Measurements from ENCODE around the gene ELF2. TPM values are rescaled to one million over a fixed set of nuclear protein-coding genes. Genes with fewer than 3 reads are reported as not detected.
A peak's percentile ranks its signal among the peaks of the same experiment; 100 is the strongest.

The ELF2 gene
- total RNA-seq, 4 donors from 2014 or later = 32.0 to 92.0 (median 48.5) TPM

GRCh38 chr4:139099366-139099982, 77.5 kb downstream of the ELF2 start:
- TF ChIP-seq CTCF (IDR thresholded peaks at IDR 0.05) (peak; percentile 72 to 84), POLR2A (IDR thresholded peaks at IDR 0.05) (no peak)
- Histone ChIP-seq H3K36me3 (peaks cover 8% of the 10 kb centered on the region), H3K27me3 (no peaks in the 10 kb centered on the region), H3K9me3 (no peaks in the 10 kb centered on the region), H3K4me3 (no peak overlapping the region), H3K27ac (no peak overlapping the region), H3K4me1 (peaks cover 3% of the 10 kb centered on the region)
- no peak for DNase-seq (ENCODE audit: low spot score in 2 of 2)
- WGBS = 11% methylated on average over 2 of the region's 2 CpGs

GRCh38 chr4:139092271-139092670, 84.7 kb downstream of the ELF2 start:
- Histone ChIP-seq H3K4me3 (no peak overlapping the region), H3K27me3 (no peaks in the 10 kb centered on the region), H3K4me1 (no peaks in the 10 kb centered on the region), H3K9me3 (no peaks in the 10 kb centered on the region), H3K27ac (no peak overlapping the region), H3K36me3 (peaks cover 4% of the 10 kb centered on the region)
- no peak for DNase-seq (ENCODE audit: low spot score in 2 of 2)
- 89% methylated on average over 11 of the region's 12 CpGs for WGBS
- TF ChIP-seq POLR2A (IDR thresholded peaks at IDR 0.05) (no peak), CTCF (IDR thresholded peaks at IDR 0.05) (no peak), EP300 (IDR thresholded peaks at IDR 0.05) (no peak), POLR2AphosphoS5 (IDR thresholded peaks at IDR 0.05) (no peak)

- no peak for DNase-seq (ENCODE audit: low spot score in 2 of 2)
Measured at GRCh38 chr4:139085141-139085540, 91.9 kb downstream of the ELF2 start.

GRCh38 chr4:139084804-139085093, 92.3 kb downstream of the ELF2 start:
- Histone ChIP-seq H3K36me3 (no peaks in the 10 kb centered on the region), H3K4me1 (peaks cover 23% of the 10 kb centered on the region), H3K4me3 (peak overlapping the region; percentile 65), H3K27ac (peak overlapping the region; percentile 93), H3K27me3 (no peaks in the 10 kb centered on the region), H3K9me3 (no peaks in the 10 kb centered on the region)
- WGBS = 0% methylated on average over 2 of the region's 2 CpGs
- TF ChIP-seq POLR2A (IDR thresholded peaks at IDR 0.05) (no peak), EP300 (IDR thresholded peaks at IDR 0.05) (no peak), CTCF (IDR thresholded peaks at IDR 0.05) (no peak), POLR2AphosphoS5 (IDR thresholded peaks at IDR 0.05) (no peak)
- DNase-seq (ENCODE audit: low spot score in 2 of 2) = no peak

More at GRCh38 chr4:139085141-139085540, 91.9 kb downstream of the ELF2 start:
- H3K27ac ChIP-seq = peak overlapping the region; percentile 93
- 38% methylated on average over 5 of the region's 5 CpGs for WGBS
- H3K36me3 ChIP-seq = no peaks in the 10 kb centered on the region
- peak overlapping the region; percentile 65 for H3K4me3 ChIP-seq
- peaks cover 23% of the 10 kb centered on the region for H3K4me1 ChIP-seq
- H3K9me3 ChIP-seq = no peaks in the 10 kb centered on the region
- TF ChIP-seq CTCF (IDR thresholded peaks at IDR 0.05) (no peak), POLR2AphosphoS5 (IDR thresholded peaks at IDR 0.05) (no peak), EP300 (IDR thresholded peaks at IDR 0.05) (no peak), POLR2A (IDR thresholded peaks at IDR 0.05) (no peak)
- no peaks in the 10 kb centered on the region for H3K27me3 ChIP-seq

DNA sequence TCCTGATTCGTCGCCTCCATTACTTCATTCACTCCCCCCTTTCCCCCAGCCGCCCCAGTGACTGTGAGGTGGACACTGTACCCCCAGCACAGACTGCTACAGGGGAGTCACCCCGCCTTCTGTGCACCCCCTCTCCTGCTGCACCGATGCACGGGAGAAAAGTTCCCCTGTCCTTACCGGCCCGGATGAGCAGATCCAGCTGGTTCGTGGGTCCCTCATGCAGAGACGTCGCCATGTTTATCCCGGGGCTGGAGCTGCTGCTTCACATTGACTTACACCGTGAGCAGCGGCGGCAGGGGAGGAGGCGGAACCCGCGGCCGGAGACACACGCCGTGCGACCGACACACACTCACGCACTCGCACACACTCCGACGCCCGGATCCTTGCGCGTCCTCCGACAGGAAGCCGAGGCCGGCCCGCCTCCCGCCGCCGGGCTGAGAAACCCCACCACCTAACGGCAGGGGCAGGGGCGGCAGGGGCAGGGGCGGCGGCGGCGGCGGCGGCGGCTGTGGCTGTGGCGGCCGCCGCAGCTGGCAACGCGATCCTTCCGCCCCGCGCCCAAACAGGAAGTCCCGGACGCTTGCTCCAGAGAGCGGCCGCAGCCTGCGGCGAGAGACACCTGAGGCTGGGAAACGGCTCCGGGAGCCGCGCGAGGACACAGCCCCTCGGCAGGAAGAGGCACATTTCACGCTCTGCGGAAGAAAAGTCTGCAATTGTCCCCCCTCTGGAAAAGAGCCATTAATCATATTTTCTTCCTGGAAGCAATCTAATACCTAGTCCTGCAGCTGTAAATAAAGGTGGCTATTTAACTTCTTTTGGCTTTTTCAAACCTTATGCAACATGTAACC, 92.8 kb downstream of the ELF2 start:
- Histone ChIP-seq H3K4me3 (peak overlapping the region; percentile 65), H3K4me1 (peaks cover 23% of the 10 kb centered on the region), H3K9me3 (no peaks in the 10 kb centered on the region), H3K27ac (peak overlapping the region; percentile 93), H3K36me3 (no peaks in the 10 kb centered on the region), H3K27me3 (no peaks in the 10 kb centered on the region)
- peak; percentile 93 to 95 for DNase-seq (ENCODE audit: low spot score in 2 of 2)
- WGBS = under 1% methylated on average over 24 of the region's 68 CpGs
- TF ChIP-seq CTCF (IDR thresholded peaks at IDR 0.05) (peak in 1 of 2 donors; percentile 24), POLR2A (IDR thresholded peaks at IDR 0.05) (peak in 1 of 2 donors; percentile 44), POLR2AphosphoS5 (IDR thresholded peaks at IDR 0.05) (peak; percentile 3 to 80 (median 7)), EP300 (IDR thresholded peaks at IDR 0.05) (no peak)

Measured in suprapubic skin (tissue), 4 donors.